DOHH2 (cell line): ENCODE data around the gene UPK1B.

Experiments used
- H3F3A ChIP-seq: fragments of 200-600 bp; sonication (generic), shearing (Covaris generic); 2 replicates; pipeline ENCODE4 v1.6.0; 2016; ENCODE audit warnings: antibody characterized with exemption, mild to moderate bottlenecking; ENCODE audit not compliant: control insufficient read depth, insufficient read depth
- H3K27ac ChIP-seq: fragments of 200-600 bp; sonication (generic); 2 replicates; pipeline ENCODE4 v1.5.1; 2014; ENCODE audit warnings: low read depth, mild to moderate bottlenecking, low read length, moderate library complexity
- H3K27me3 ChIP-seq: fragments of 200-600 bp; sonication (generic); 2 replicates; pipeline ENCODE4 v1.6.1; 2014; ENCODE audit warnings: mild to moderate bottlenecking, low read length, mixed read lengths; ENCODE audit not compliant: control insufficient read depth
- H3K36me3 ChIP-seq: fragments of 200-600 bp; sonication (generic); 2 replicates; pipeline ENCODE4 v1.6.1; 2014; ENCODE audit warnings: mild to moderate bottlenecking, low read length, moderate library complexity, mixed read lengths; ENCODE audit not compliant: control insufficient read depth
- H3K4me1 ChIP-seq: fragments of 200-600 bp; sonication (generic); 2 replicates; pipeline ENCODE4 v1.6.1; 2014; ENCODE audit warnings: mild to moderate bottlenecking, low read length, mixed read lengths; ENCODE audit not compliant: control insufficient read depth
- H3K4me2 ChIP-seq: fragments of 200-600 bp; sonication (generic); 2 replicates; pipeline ENCODE4 v1.6.0; 2014; ENCODE audit warnings: mild to moderate bottlenecking, low read length, moderate library complexity
- H3K4me3 ChIP-seq: fragments of 200-600 bp; sonication (generic); 2 replicates; pipeline ENCODE4 v1.5.1; 2014; ENCODE audit warnings: mild to moderate bottlenecking, low read length, mixed read lengths
- H3K79me2 ChIP-seq: fragments of 200-600 bp; sonication (generic); 2 replicates; pipeline ENCODE4 v1.6.1; 2014; ENCODE audit warnings: mild to moderate bottlenecking, low read length, mixed read lengths; ENCODE audit not compliant: control insufficient read depth
- H3K9me2 ChIP-seq: fragments of 200-600 bp; sonication (generic); replicated peaks from 2 replicates; pipeline ENCODE4 v1.6.1; 2014; ENCODE audit warnings: mild to moderate bottlenecking, low read length, mixed read lengths; ENCODE audit not compliant: control insufficient read depth
- H3K9me3 ChIP-seq: fragments of 200-600 bp; sonication (generic); 2 replicates; pipeline ENCODE4 v1.6.1; 2014; ENCODE audit warnings: antibody characterized with exemption, low read length, mixed read lengths; ENCODE audit not compliant: control insufficient read depth, insufficient read depth
- H4K20me1 ChIP-seq: fragments of 200-600 bp; sonication (generic); 2 replicates; pipeline ENCODE4 v1.6.0; 2014; ENCODE audit warnings: low read depth, mild to moderate bottlenecking, antibody characterized with exemption, low read length, moderate library complexity; ENCODE audit not compliant: control insufficient read depth, insufficient read depth
- EZH2phosphoT487 ChIP-seq: fragments of 200-600 bp; sonication (generic); IDR thresholded peaks from 2 replicates; pipeline ENCODE4 v1.6.1; 2017; ENCODE audit warnings: borderline replicate concordance, mild to moderate bottlenecking, antibody characterized with exemption, low read length, moderate library complexity, mixed read lengths
- TF ChIP-seq, protein P1 (sequence below): fragments of 200-600 bp; sonication (generic); IDR thresholded peaks from one replicate; pipeline ENCODE4 v1.5.1; 2014; ENCODE audit warnings: antibody characterized with exemption, mild to moderate bottlenecking, low read depth, low read length; ENCODE audit not compliant: poor library complexity, severe bottlenecking

Gene UPK1B

GRCh38 chr3:119207512-119207875 lies 34.1 kb downstream of the UPK1B start:
- H4K20me1 ChIP-seq: no peaks in the 10 kb centered on the region
- no peaks in the 10 kb centered on the region for H3K9me3 ChIP-seq
- no peak for TF ChIP-seq EZH2phosphoT487
- TF ChIP-seq, protein P1, sequence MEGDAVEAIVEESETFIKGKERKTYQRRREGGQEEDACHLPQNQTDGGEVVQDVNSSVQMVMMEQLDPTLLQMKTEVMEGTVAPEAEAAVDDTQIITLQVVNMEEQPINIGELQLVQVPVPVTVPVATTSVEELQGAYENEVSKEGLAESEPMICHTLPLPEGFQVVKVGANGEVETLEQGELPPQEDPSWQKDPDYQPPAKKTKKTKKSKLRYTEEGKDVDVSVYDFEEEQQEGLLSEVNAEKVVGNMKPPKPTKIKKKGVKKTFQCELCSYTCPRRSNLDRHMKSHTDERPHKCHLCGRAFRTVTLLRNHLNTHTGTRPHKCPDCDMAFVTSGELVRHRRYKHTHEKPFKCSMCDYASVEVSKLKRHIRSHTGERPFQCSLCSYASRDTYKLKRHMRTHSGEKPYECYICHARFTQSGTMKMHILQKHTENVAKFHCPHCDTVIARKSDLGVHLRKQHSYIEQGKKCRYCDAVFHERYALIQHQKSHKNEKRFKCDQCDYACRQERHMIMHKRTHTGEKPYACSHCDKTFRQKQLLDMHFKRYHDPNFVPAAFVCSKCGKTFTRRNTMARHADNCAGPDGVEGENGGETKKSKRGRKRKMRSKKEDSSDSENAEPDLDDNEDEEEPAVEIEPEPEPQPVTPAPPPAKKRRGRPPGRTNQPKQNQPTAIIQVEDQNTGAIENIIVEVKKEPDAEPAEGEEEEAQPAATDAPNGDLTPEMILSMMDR: no peak
- H3F3A ChIP-seq: no peaks in the 10 kb centered on the region
- H3K36me3 ChIP-seq: peaks cover 8% of the 10 kb centered on the region
- H3K27me3 ChIP-seq: no peaks in the 10 kb centered on the region
- no peak overlapping the region for H3K4me2 ChIP-seq
- H3K4me1 ChIP-seq: no peaks in the 10 kb centered on the region
- no peaks in the 10 kb centered on the region for H3K79me2 ChIP-seq
- no peaks in the 10 kb centered on the region for H3K9me2 ChIP-seq
- no peak overlapping the region for H3K27ac ChIP-seq
- no peak overlapping the region for H3K4me3 ChIP-seq

GRCh38 chr3:119211193-119211592 lies 37.8 kb downstream of the UPK1B start:
- Histone ChIP-seq H3K79me2 (no peaks in the 10 kb centered on the region), H3K27me3 (no peaks in the 10 kb centered on the region), H4K20me1 (no peaks in the 10 kb centered on the region), H3K36me3 (peaks cover 37% of the 10 kb centered on the region), H3K9me2 (no peaks in the 10 kb centered on the region), H3K4me1 (no peaks in the 10 kb centered on the region), H3K4me2 (no peak overlapping the region), H3K9me3 (no peaks in the 10 kb centered on the region), H3K27ac (no peak overlapping the region), H3F3A (no peaks in the 10 kb centered on the region), H3K4me3 (no peak overlapping the region)
- TF ChIP-seq, protein P1: no peak
- TF ChIP-seq EZH2phosphoT487: no peak

GRCh38 chr3:119211803-119212202 lies 38.4 kb downstream of the UPK1B start:
- Histone ChIP-seq H3K4me3 (no peak overlapping the region), H3K27ac (no peak overlapping the region), H3K79me2 (no peaks in the 10 kb centered on the region), H3K27me3 (no peaks in the 10 kb centered on the region), H4K20me1 (no peaks in the 10 kb centered on the region), H3K9me3 (no peaks in the 10 kb centered on the region), H3F3A (no peaks in the 10 kb centered on the region), H3K9me2 (no peaks in the 10 kb centered on the region), H3K4me2 (no peak overlapping the region), H3K4me1 (no peaks in the 10 kb centered on the region), H3K36me3 (peaks cover 41% of the 10 kb centered on the region)
- TF ChIP-seq, protein P1: no peak

GRCh38 chr3:119219069-119219468 lies 45.7 kb downstream of the UPK1B start:
- H3K79me2 ChIP-seq: no peaks in the 10 kb centered on the region
- no peaks in the 10 kb centered on the region for H4K20me1 ChIP-seq
- no peak overlapping the region for H3K4me3 ChIP-seq
- no peaks in the 10 kb centered on the region for H3F3A ChIP-seq
- peaks cover 60% of the 10 kb centered on the region for H3K36me3 ChIP-seq
- H3K4me1 ChIP-seq: peaks cover 9% of the 10 kb centered on the region
- no peak overlapping the region for H3K27ac ChIP-seq
- H3K27me3 ChIP-seq: no peaks in the 10 kb centered on the region
- 0 out of 2 replicates have a peak overlapping the region, but pooled peaks have one; percentile 5 for H3K4me2 ChIP-seq
- TF ChIP-seq EZH2phosphoT487: no peak
- TF ChIP-seq, protein P1: no peak
- no peaks in the 10 kb centered on the region for H3K9me3 ChIP-seq
- no peaks in the 10 kb centered on the region for H3K9me2 ChIP-seq
